Fibroblast of lung (primary cell): ENCODE measurements around the gene PDCL3.

Experiments
- EZH2 ChIP-seq: IDR thresholded peaks from 2 replicates; pipeline ENCODE4 v1.5.1; 2012; ENCODE audit warnings: low read length, control low read depth, mild to moderate bottlenecking; ENCODE audit errors: missing control alignments
- TF ChIP-seq, protein P1 (sequence below), 2 donors: IDR thresholded peaks in 1 of 2; conservative IDR thresholded peaks in 1 of 2; 1 replicate in 1 of 2; 2 replicates in 1 of 2; pipeline ENCODE4 v1.5.1; 2011 to 2012; ENCODE audit warnings: low read length in 2 of 2, control low read depth in 1 of 2, inconsistent platforms in 1 of 2, low read depth in 1 of 2, mild to moderate bottlenecking in 1 of 2

DNA sequence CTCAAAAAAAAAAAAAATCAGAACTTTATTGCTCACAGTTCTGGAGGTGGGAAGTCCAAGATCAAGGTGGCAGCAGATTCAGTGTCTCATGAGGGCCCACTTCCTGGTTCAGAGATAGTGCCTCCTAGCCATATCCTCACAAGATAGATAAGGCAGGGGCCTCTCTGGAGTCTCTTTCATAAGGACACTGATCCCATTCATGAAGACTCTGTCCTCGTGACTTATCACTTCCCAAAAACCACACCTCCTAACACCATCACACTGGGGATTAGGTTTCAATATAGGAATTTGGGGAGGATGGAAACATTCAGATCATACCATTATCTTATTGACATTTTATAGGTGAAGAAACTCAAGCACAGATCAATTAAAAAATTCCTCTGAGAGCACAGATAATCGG, 61.1 kb downstream of the PDCL3 start:
- TF ChIP-seq, protein P1, sequence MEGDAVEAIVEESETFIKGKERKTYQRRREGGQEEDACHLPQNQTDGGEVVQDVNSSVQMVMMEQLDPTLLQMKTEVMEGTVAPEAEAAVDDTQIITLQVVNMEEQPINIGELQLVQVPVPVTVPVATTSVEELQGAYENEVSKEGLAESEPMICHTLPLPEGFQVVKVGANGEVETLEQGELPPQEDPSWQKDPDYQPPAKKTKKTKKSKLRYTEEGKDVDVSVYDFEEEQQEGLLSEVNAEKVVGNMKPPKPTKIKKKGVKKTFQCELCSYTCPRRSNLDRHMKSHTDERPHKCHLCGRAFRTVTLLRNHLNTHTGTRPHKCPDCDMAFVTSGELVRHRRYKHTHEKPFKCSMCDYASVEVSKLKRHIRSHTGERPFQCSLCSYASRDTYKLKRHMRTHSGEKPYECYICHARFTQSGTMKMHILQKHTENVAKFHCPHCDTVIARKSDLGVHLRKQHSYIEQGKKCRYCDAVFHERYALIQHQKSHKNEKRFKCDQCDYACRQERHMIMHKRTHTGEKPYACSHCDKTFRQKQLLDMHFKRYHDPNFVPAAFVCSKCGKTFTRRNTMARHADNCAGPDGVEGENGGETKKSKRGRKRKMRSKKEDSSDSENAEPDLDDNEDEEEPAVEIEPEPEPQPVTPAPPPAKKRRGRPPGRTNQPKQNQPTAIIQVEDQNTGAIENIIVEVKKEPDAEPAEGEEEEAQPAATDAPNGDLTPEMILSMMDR (conservative IDR thresholded peaks at IDR 0.05 in 1 of 2, IDR thresholded peaks at IDR 0.05 in 1 of 2; ENCODE audit: low read depth in 1 of 2, low read length in 2 of 2), result no peak
- TF ChIP-seq EZH2, result no peak
